Stimulated activated naive B cell treated with anti-CD40 and anti-IgM and Interleukin-4, amounts not matched to agents 10 μg/mL and 1 μg/mL and 100 μg/mL, for 72 hours (primary cell): Measurements from ENCODE around the gene ACO2.

Source experiments
- ATAC-seq, 2 donors: fragments of 150-1000 bp; cut with Tn5 transposase; replicated peaks; 2 replicates each; pipeline ENCODE4 v1.10.0; 2021; ENCODE audit warnings: moderate library complexity in 1 of 2
- DNase-seq: peaks from one replicate; pipeline ENCODE4 v3.0.0; 2021
- H3K27ac Mint-ChIP-seq: one replicate; pipeline ENCODE4 v1.8.0; 2022; ENCODE audit warnings: mild to moderate bottlenecking, mixed read lengths
- H3K27me3 Mint-ChIP-seq, 2 donors: one replicate each; pipeline ENCODE4 v1.8.0; 2022; ENCODE audit warnings: mixed read lengths in 2 of 2
- H3K36me3 Mint-ChIP-seq, 2 donors: one replicate each; pipeline ENCODE4 v1.8.0; 2022; ENCODE audit warnings: mixed read lengths in 2 of 2, mild to moderate bottlenecking in 1 of 2
- H3K4me1 Mint-ChIP-seq, 2 donors: one replicate each; pipeline ENCODE4 v1.8.0; 2022; ENCODE audit warnings: mixed read lengths in 2 of 2, mild to moderate bottlenecking in 1 of 2
- H3K4me3 Mint-ChIP-seq, 2 donors: one replicate each; pipeline ENCODE4 v1.8.0; 2022; ENCODE audit warnings: mild to moderate bottlenecking in 2 of 2, mixed read lengths in 2 of 2, moderate library complexity in 1 of 2
- H3K9me3 Mint-ChIP-seq, 2 donors: one replicate each; pipeline ENCODE4 v1.8.0; 2022; ENCODE audit warnings: mixed read lengths in 2 of 2, mild to moderate bottlenecking in 1 of 2

The ACO2 gene

GRCh38 chr22:41488596-41489385 lies 19.9 kb downstream of the ACO2 start:
- H3K4me1 Mint-ChIP-seq, result peaks cover 50 to 87% of the 10 kb centered on the region in 2 donors
- ATAC-seq (no peak), DNase-seq (no peak)
- H3K27ac Mint-ChIP-seq, result peak overlapping the region; percentile 31
- H3K4me3 Mint-ChIP-seq, result no peak overlapping the region
- no peaks in the 10 kb centered on the region for H3K27me3 Mint-ChIP-seq
- no peaks in the 10 kb centered on the region for H3K9me3 Mint-ChIP-seq
- H3K36me3 Mint-ChIP-seq, result peaks cover 25 to 41% of the 10 kb centered on the region in 2 donors

DNA sequence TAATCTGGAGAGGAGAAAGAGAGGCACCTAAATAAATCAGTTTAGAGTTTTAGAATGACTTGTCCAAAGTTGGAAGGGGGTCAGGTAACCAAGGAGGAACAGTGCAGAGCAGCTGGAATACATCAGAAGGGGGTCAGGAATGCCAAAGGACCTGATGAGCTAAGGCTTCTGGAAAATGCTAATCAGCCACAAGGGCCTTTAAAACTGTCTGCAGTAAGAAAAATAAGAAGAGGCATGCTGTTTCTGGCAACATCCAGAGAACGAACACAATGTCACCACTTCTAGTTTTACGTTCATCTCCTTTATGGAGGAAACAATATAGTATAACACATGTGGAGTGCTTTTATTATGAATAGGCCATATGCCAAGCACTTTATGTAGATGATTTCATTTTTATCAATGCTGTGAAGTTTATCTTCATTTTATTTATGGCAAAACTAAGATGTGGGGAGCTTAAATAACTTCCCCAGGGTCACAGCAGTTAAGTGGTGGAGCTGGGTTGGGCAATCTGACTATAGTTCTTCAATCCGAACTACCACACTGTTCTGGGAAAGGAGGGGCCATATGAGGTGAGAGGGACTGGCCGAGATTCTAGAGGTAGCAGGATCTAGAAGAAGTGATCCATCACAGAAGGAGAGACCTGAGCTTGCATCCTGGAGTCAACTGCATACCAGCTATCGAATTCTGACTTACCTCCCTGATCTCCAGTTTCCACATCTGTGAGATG lies 22.6 kb downstream of the ACO2 start:
- H3K4me1 Mint-ChIP-seq, result peaks cover 42 to 71% of the 10 kb centered on the region in 2 donors
- DNase-seq (no peak), ATAC-seq (no peak)
- H3K27ac Mint-ChIP-seq, result peak overlapping the region; percentile 10
- H3K4me3 Mint-ChIP-seq, result no peak overlapping the region
- H3K36me3 Mint-ChIP-seq, result peaks cover 19 to 34% of the 10 kb centered on the region in 2 donors
- no peaks in the 10 kb centered on the region for H3K27me3 Mint-ChIP-seq
- H3K9me3 Mint-ChIP-seq, result no peaks in the 10 kb centered on the region

DNA sequence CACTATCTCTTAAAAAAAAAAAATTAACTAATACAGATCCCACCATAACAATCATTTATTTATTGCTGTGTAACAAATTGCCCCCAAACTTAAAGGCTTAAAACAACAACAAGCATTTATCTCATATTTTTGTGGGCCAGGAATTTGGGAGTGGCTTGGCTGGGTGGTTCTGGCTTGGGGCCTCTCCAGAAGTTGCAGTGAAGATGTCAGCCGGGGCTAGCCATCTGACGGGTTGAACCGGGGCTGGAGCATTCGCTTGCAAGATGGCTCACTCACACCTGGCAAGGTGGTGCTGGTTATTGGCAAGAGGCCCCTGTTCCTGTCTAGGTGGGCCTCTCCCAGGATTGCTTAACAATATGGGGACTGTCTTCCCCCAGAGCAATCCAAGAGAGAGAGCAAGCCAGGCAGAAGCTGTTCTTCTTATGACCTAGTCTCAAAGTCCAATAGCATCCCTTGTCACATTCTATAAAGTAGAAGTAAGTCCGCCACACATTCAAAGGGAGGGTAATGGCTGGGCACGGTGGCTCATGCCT lies 29.5 kb downstream of the ACO2 start:
- Mint-ChIP-seq H3K27me3 (no peaks in the 10 kb centered on the region), H3K4me1 (peaks cover 33 to 40% of the 10 kb centered on the region in 2 donors), H3K4me3 (no peak overlapping the region), H3K36me3 (peaks cover 18 to 33% of the 10 kb centered on the region in 2 donors), H3K9me3 (no peaks in the 10 kb centered on the region), H3K27ac (peak overlapping the region; percentile 56)
- DNase-seq, result no peak
- no peak for ATAC-seq

- H3K36me3 Mint-ChIP-seq, result peaks cover 20 to 31% of the 10 kb centered on the region in 2 donors
- no peaks in the 10 kb centered on the region for H3K27me3 Mint-ChIP-seq
- no peak overlapping the region for H3K4me3 Mint-ChIP-seq
- peak overlapping the region; percentile 49 for H3K27ac Mint-ChIP-seq
- no peak for DNase-seq
- no peak for ATAC-seq
- no peaks in the 10 kb centered on the region for H3K9me3 Mint-ChIP-seq
- peaks cover 31 to 47% of the 10 kb centered on the region in 2 donors for H3K4me1 Mint-ChIP-seq
These were observed 30.8 kb downstream of the ACO2 start for GRCh38 chr22:41499624-41500280.

- peaks cover 21 to 33% of the 10 kb centered on the region in 2 donors for H3K36me3 Mint-ChIP-seq
- H3K4me3 Mint-ChIP-seq, result no peak overlapping the region
- H3K9me3 Mint-ChIP-seq, result no peaks in the 10 kb centered on the region
- peaks cover 33 to 48% of the 10 kb centered on the region in 2 donors for H3K4me1 Mint-ChIP-seq
- H3K27ac Mint-ChIP-seq, result peak overlapping the region; percentile 42
- no peaks in the 10 kb centered on the region for H3K27me3 Mint-ChIP-seq
- no peak for ATAC-seq
- no peak for DNase-seq
These were observed 31.4 kb downstream of the ACO2 start for GRCh38 chr22:41500303-41500702.

- Mint-ChIP-seq H3K4me3 (peak overlapping the region in 1 of 2 donors; percentile 36), H3K9me3 (no peaks in the 10 kb centered on the region), H3K27me3 (no peaks in the 10 kb centered on the region), H3K36me3 (peaks cover 24 to 31% of the 10 kb centered on the region in 2 donors), H3K4me1 (peaks cover 33 to 44% of the 10 kb centered on the region in 2 donors), H3K27ac (peak overlapping the region; percentile 93)
- DNase-seq, result peak; percentile 43
- ATAC-seq, result peak; percentile 95 to 98
These were observed 32.3 kb downstream of the ACO2 start for GRCh38 chr22:41501209-41501608.

DNA sequence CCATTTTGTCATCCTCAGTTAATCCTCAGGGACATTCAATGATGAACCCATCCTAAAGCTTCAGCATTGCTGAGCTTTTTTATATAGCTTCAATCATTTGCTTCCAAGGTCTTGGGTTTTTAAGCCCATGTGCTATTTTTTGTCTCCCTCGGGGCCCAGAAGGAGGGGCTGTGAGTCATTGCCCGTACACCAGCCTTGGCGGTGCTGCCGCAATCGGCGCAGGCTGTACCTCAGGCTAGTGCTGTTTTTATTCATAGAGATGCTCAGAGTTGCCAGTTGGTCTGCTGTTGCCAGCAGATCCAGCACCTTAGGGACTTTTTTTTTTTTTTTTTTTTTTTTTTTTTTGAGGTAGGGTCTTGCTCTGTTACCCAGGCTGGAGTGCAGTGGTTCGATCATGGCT lies 35.5 kb downstream of the ACO2 start:
- peak; percentile 32 for DNase-seq
- peaks cover 41 to 45% of the 10 kb centered on the region in 2 donors for H3K36me3 Mint-ChIP-seq
- H3K27me3 Mint-ChIP-seq, result no peaks in the 10 kb centered on the region
- peaks cover 30 to 45% of the 10 kb centered on the region in 2 donors for H3K4me1 Mint-ChIP-seq
- no peaks in the 10 kb centered on the region for H3K9me3 Mint-ChIP-seq
- H3K27ac Mint-ChIP-seq, result peak overlapping the region; percentile 60
- H3K4me3 Mint-ChIP-seq, result no peak overlapping the region
- ATAC-seq, result peak; percentile 64 to 75

- peaks cover 39 to 44% of the 10 kb centered on the region in 2 donors for H3K36me3 Mint-ChIP-seq
- H3K27me3 Mint-ChIP-seq, result no peaks in the 10 kb centered on the region
- peaks cover 28 to 41% of the 10 kb centered on the region in 2 donors for H3K4me1 Mint-ChIP-seq
- ATAC-seq (no peak), DNase-seq (no peak)
- no peaks in the 10 kb centered on the region for H3K9me3 Mint-ChIP-seq
- H3K4me3 Mint-ChIP-seq, result no peak overlapping the region
- peak overlapping the region; percentile 51 for H3K27ac Mint-ChIP-seq
These were observed 35.9 kb downstream of the ACO2 start for GRCh38 chr22:41504816-41505215.

DNA sequence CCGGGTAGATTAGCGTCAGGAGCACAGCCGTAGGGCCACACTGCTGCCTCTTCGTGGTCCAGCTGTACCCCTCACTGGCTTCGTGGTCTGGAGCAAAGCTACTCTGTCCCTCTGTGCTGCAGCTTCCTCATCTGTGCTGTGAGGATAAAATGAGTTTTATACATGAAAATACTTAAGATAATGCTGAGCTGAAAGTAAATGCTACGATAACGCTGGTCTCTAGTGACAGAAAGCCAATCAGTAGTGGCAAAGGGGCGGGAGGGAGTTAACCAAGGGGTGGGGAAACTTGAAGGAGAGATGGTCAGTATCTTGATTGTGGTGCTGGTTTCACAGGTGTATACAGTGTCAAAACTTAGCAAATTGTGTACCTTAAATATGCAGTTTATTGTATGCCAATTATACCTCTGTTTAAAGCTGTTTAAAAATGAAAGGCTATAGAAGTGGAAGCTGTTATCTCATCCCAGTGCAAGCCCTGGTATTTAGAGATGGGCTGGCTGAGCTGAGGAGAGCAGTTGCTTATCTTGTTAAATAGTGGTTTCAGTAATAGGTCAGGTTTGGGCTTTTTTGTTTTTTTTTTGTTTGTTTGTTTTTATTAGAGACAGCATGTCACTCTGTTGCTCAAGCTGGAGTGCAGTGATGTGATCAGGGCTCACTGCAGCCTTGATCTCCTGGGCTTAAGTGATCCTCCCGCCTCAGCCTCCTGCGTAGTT lies 36.7 kb downstream of the ACO2 start:
- ATAC-seq (no peak), DNase-seq (no peak)
- H3K36me3 Mint-ChIP-seq, result peaks cover 45 to 46% of the 10 kb centered on the region in 2 donors
- no peak overlapping the region for H3K4me3 Mint-ChIP-seq
- H3K27ac Mint-ChIP-seq, result no peak overlapping the region
- peaks cover 25 to 39% of the 10 kb centered on the region in 2 donors for H3K4me1 Mint-ChIP-seq
- H3K27me3 Mint-ChIP-seq, result no peaks in the 10 kb centered on the region
- no peaks in the 10 kb centered on the region for H3K9me3 Mint-ChIP-seq

- Mint-ChIP-seq H3K4me3 (no peak overlapping the region), H3K4me1 (peaks cover 13 to 27% of the 10 kb centered on the region in 2 donors), H3K27ac (peak overlapping the region; percentile 71), H3K9me3 (no peaks in the 10 kb centered on the region), H3K27me3 (no peaks in the 10 kb centered on the region), H3K36me3 (peaks cover 36 to 38% of the 10 kb centered on the region in 2 donors)
- DNase-seq, result no peak
- no peak for ATAC-seq
These were observed 38.6 kb downstream of the ACO2 start for GRCh38 chr22:41507330-41508063.

DNA sequence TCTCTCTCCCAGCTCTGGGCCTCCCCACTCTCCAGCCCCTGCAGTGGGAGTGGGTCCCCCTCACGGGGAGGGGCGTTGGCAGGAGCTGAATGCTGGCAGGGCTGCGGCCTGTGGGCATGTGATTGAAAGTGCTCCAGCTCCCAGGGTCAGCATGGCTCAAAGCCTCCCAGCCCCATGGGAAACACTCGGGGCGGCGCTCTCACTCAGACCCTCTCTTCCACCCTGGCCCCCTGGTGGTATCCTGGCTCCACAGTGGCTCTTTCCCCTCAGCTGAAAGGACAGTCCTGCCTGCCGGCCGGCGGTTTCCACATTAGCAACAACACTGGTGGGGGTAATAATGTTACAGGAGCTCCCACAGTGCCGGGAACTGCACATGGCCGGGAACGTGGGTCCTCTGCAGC lies 39.9 kb downstream of the ACO2 start:
- peaks cover 43 to 50% of the 10 kb centered on the region in 2 donors for H3K36me3 Mint-ChIP-seq
- H3K27me3 Mint-ChIP-seq, result no peaks in the 10 kb centered on the region
- ATAC-seq, result no peak
- H3K4me1 Mint-ChIP-seq, result peaks cover 17 to 22% of the 10 kb centered on the region in 2 donors
- no peak overlapping the region for H3K4me3 Mint-ChIP-seq
- no peak overlapping the region for H3K27ac Mint-ChIP-seq
- no peak for DNase-seq
- H3K9me3 Mint-ChIP-seq, result no peaks in the 10 kb centered on the region

DNA sequence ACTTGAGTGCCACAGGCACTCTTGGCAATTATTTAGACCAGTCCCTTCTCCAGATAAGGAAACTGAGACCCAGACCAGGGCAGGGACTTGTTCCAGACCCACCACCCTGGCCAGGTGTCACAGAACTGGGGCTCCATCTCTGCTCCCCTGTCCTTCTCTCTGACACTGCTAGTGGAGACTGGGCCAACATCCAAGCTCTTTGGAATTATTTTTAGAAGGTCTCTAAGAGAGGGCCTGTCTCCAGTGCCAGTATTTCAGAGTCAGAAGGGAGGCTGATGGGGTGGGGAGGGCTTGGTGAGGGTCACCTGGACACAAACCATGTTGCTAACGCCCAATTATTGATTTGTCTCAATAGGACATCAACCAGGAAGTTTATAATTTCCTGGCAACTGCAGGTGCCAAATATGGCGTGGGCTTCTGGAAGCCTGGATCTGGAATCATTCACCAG lies 42.6 kb downstream of the ACO2 start:
- no peaks in the 10 kb centered on the region for H3K9me3 Mint-ChIP-seq
- no peak for DNase-seq
- no peak overlapping the region for H3K27ac Mint-ChIP-seq
- peaks cover 12 to 16% of the 10 kb centered on the region in 2 donors for H3K4me1 Mint-ChIP-seq
- H3K36me3 Mint-ChIP-seq, result peaks cover 53 to 62% of the 10 kb centered on the region in 2 donors
- no peak for ATAC-seq
- no peak overlapping the region for H3K4me3 Mint-ChIP-seq
- no peaks in the 10 kb centered on the region for H3K27me3 Mint-ChIP-seq
